GM12891 (cell line): ENCODE measurements around the gene NECAP2.

Experiments used
- PAX5 ChIP-seq: IDR thresholded peaks from 2 replicates; pipeline ENCODE4 v1.6.1; 2011; ENCODE audit warnings: low read length, moderate library complexity, mild to moderate bottlenecking; ENCODE audit not compliant: insufficient read depth, severe bottlenecking
- POLR2A ChIP-seq: IDR thresholded peaks from 2 replicates; pipeline ENCODE4 v1.6.1; 2011; ENCODE audit warnings: low read depth, low read length, control low read depth
- POLR2AphosphoS5 ChIP-seq: IDR thresholded peaks from 2 replicates; pipeline ENCODE4 v1.6.1; 2011; ENCODE audit warnings: low read depth, low read length, control low read depth
- POU2F2 ChIP-seq: IDR thresholded peaks from 2 replicates; pipeline ENCODE4 v1.6.1; 2011; ENCODE audit warnings: low read depth, mild to moderate bottlenecking, control low read depth, low read length, moderate library complexity
- SPI1 ChIP-seq: IDR thresholded peaks from 2 replicates; pipeline ENCODE4 v1.6.1; 2011; ENCODE audit warnings: low read depth, low read length, control low read depth
- TAF1 ChIP-seq: IDR thresholded peaks from 2 replicates; pipeline ENCODE4 v1.6.1; 2011; ENCODE audit warnings: low read depth, low read length, control low read depth

DNA sequence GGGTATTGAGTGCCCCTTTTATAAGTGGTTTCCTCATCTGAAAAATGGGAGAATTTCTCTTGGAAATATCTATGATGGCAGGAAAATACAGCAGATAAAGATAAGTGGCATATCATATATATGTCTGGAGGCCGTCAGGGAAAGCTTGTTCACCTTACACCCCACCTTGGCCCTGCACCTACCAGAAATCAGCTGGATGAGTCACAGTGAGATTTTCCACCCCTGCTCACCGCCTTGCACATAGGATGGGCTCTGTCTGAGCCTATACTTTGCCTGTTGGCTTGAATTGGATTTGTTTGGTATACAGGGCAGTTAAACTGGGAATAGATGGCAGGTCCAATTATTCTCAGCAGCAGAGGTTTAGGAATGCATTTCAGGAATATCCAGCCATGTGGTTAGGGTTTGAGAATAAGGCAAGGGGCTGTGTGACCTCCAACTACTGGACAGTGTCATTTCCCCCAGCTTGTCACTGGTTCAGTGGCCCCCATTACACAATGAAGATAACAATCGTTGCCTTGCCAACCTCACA is 3.5 kb upstream of the NECAP2 start, which contains the start of gene SPATA21:
- no peak for TF ChIP-seq POLR2AphosphoS5
- no peak for TF ChIP-seq POLR2A
- no peak for TF ChIP-seq TAF1
- TF ChIP-seq PAX5, result no peak
- TF ChIP-seq POU2F2, result no peak
- no peak for TF ChIP-seq SPI1
